ENCODE results near the gene HDAC4. TPM values are rescaled to one million over a fixed set of nuclear protein-coding genes. Genes with fewer than 3 reads are reported as not detected.
A peak's percentile ranks its signal among the peaks of the same experiment; 100 is the strongest.

Gene HDAC4
- total RNA-seq, 2 donors from 2014 or later = 49.8 to 71.7 TPM

DNA sequence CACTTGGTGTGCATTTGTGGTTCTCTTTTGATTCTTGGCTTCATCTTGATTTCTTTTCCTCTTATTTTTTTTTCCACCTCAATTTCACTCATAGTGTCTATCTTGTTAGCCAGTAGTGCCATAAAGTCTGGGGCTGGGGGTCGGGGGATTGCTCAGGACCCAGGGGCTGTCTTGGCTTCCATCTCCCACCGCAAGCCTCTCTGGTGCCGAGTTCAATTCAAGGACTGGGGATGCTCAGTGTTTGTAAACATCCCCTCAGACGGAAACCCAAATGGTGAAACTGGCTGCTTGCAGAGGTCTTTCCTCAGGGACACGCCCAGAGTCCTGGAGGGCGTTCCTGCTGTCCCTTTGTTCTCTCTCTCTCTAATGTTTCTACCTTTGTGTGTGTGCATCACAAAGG lies 379.6 kb downstream of the HDAC4 start:
- Mint-ChIP-seq H3K4me3 (no peak overlapping the region), H3K36me3 (ENCODE audit: insufficient read depth in 2 of 2) (no peaks in the 10 kb centered on the region), H3K4me1 (ENCODE audit: low read depth) (no peaks in the 10 kb centered on the region), H3K9me3 (no peaks in the 10 kb centered on the region), H3K27ac (peak overlapping the region; percentile 14), H3K27me3 (ENCODE audit: low read depth) (peaks cover 8% of the 10 kb centered on the region)
- ATAC-seq (replicated peaks in 1 of 2) (no peak), DNase-seq (no peak)

DNA sequence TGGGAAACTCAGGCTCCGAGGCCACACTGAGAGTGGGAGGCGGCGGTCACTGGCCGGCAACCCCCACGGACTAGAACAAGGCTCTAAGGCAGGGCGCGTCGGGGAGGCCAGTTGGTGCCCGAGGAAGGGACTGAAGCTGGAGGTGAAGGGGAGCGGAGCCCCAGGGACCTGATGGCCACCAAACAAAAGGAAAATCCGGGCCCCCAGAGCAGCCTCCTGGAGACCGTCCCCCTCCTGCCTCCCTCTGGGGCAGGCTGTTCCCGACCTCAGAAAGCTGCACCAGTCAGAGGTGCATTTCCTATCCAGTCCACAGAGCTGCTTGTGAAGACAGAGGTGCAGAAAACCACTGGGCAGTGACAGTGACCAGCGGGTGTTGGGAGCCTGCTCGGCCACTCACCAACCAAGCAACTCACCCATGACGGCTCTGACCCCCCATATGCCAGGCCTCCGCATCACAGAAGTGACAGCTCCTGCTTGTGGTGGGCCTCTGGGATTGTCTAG lies 380.2 kb downstream of the HDAC4 start:
- Mint-ChIP-seq H3K27ac (no peak overlapping the region), H3K4me1 (ENCODE audit: low read depth) (no peaks in the 10 kb centered on the region), H3K27me3 (ENCODE audit: low read depth) (peaks cover 8% of the 10 kb centered on the region), H3K4me3 (no peak overlapping the region), H3K36me3 (ENCODE audit: insufficient read depth in 2 of 2) (no peaks in the 10 kb centered on the region), H3K9me3 (no peaks in the 10 kb centered on the region)
- DNase-seq (no peak), ATAC-seq (replicated peaks in 1 of 2) (no peak)

DNA sequence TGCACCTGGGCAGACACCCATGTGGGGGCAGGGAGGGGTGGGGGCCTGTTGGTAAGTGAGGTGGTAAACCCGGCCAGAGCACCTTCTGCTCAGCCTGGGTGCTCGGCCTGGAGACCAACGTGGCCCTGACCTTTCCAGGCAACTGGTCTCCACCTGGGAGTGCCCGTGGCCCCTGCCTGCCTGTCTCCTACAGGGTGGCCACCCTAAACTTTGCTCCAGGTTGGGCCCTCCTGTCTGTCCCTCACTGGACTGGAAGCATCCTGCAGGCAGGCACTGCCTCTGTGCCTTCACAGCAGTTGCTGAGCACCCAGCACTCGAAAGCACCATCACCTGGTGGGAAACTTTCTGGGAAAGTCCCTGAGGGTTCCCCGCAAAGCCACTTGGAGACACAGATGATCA lies 381.6 kb downstream of the HDAC4 start:
- ATAC-seq (replicated peaks in 1 of 2) (no peak), DNase-seq (no peak)
- Mint-ChIP-seq H3K4me1 (ENCODE audit: low read depth) (no peaks in the 10 kb centered on the region), H3K27ac (no peak overlapping the region), H3K4me3 (no peak overlapping the region), H3K36me3 (ENCODE audit: insufficient read depth in 2 of 2) (no peaks in the 10 kb centered on the region), H3K9me3 (no peaks in the 10 kb centered on the region), H3K27me3 (ENCODE audit: low read depth) (peaks cover 8% of the 10 kb centered on the region)

DNA sequence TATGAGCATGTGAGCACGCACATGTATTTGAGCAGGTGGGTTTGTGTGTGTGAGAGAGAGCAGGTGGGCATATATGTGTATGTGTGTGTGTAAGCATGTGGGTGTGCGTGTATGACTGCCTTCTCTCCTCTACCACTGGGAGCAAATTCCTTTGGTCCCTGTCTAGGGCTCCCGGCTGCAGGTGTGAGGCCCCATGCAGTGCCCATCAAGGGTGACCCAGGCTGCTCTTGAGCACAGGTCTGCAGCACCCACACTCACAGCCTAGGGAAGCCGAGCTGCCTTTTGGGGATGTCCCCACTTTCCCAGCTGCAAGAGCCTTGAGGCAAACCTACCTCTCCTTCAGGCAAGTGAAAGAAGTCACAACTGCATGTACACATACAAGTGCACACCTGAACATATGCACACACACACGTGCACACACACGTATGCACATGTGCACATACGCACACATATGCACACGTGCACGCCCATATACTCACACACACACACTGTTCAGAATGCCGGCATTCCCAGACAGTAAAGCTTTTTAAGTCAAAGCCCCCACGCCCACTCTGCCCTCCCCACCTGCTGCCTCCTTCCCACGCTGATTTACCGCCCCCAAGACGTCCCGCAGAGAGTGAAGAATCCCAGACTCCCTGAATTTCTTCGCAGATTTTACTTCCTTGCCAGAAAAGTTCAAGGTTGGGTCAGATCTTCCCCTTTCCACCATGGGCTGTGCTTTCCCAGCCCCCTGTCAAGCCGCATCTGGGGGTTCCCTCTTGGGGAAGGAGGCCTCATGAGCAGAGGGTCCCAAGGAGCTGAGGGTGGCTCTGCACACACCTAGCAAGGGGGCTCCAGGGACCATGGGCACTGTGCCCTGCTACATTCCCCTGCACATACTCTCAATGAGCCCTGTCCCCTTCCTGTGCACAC lies 382.3 kb downstream of the HDAC4 start:
- ATAC-seq (replicated peaks in 1 of 2) (no peak), DNase-seq (no peak)
- H3K9me3 Mint-ChIP-seq = no peaks in the 10 kb centered on the region
- no peaks in the 10 kb centered on the region for H3K36me3 Mint-ChIP-seq (ENCODE audit: insufficient read depth in 2 of 2)
- H3K27ac Mint-ChIP-seq = no peak overlapping the region
- no peaks in the 10 kb centered on the region for H3K4me1 Mint-ChIP-seq (ENCODE audit: low read depth)
- peaks cover 8% of the 10 kb centered on the region for H3K27me3 Mint-ChIP-seq (ENCODE audit: low read depth)
- H3K4me3 Mint-ChIP-seq = no peak overlapping the region

DNA sequence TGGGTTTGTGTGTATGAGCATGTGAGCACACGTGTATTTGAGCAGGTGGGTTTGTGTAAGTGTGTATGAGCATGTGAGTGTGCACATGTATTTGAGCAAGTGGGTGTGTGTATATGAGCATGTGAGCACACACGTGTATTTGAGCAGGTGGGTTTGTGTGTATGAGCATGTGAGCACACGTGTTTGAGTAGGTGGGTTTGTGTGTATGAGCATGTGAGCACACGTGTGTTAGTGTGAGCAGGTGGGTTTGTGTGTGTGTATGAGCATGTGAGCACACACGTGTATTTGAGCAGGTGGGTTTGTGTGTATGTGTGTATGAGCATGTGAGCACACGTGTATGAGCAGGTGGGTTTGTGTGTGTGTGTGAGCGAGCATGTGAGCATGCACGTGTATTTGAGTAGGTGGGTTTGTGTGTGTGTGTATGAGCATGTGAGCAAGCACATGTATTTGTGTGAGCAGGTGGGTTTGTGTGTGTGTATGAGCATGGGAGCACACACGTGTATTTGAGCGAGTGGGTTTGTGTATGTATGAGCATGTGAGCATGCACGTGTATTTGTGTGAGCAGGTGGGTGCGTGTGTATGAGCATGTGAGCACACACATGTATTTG lies 383.2 kb downstream of the HDAC4 start:
- no peak overlapping the region for H3K27ac Mint-ChIP-seq
- no peaks in the 10 kb centered on the region for H3K36me3 Mint-ChIP-seq (ENCODE audit: insufficient read depth in 2 of 2)
- no peak overlapping the region for H3K4me3 Mint-ChIP-seq
- no peaks in the 10 kb centered on the region for H3K27me3 Mint-ChIP-seq (ENCODE audit: low read depth)
- H3K4me1 Mint-ChIP-seq (ENCODE audit: low read depth) = no peaks in the 10 kb centered on the region
- ATAC-seq (replicated peaks in 1 of 2) = no peak
- DNase-seq = no peak
- H3K9me3 Mint-ChIP-seq = no peaks in the 10 kb centered on the region

DNA sequence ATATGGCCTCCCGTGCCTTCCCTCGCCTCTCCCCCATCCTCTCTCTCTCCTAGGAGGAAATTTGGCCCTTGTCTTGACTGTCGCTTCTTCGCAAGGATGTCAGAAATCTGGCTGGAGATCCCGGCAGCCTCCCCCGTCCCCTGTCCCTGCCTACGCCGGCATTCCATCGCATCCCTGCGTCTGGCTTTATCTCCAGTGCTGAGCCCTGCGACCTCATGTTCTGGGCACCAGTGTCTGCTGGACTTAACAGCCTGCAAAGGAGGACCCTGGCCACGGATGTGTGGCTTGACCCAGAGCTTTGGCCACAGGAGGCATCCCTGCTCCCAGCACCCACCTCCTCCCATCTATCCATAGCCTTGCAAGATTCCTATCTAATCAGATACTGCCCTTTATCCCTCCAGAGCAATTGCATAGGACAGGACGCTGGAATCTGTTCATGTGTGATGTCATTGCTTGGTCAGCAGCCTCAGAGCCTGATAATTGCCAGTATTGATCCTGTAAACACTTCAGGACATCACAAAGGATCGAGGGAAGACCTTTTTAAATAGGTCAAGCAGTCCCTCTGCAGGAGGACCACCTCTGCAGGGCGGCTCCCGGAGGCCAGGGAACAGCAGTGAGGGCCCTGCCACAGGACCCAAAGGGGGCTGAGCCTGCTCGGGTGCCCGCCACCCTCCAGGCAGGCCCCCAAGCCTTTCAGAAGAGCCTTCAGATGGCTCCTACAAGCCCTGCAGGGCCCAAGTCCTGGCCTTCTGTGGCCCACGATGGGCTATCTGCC lies 384.7 kb downstream of the HDAC4 start:
- no peak overlapping the region for H3K4me3 Mint-ChIP-seq
- H3K36me3 Mint-ChIP-seq (ENCODE audit: insufficient read depth in 2 of 2) = no peaks in the 10 kb centered on the region
- H3K4me1 Mint-ChIP-seq (ENCODE audit: low read depth) = no peaks in the 10 kb centered on the region
- peaks cover 7% of the 10 kb centered on the region for H3K27me3 Mint-ChIP-seq (ENCODE audit: low read depth)
- H3K9me3 Mint-ChIP-seq = no peaks in the 10 kb centered on the region
- DNase-seq = no peak
- no peak for ATAC-seq (replicated peaks in 1 of 2)
- no peak overlapping the region for H3K27ac Mint-ChIP-seq

DNA sequence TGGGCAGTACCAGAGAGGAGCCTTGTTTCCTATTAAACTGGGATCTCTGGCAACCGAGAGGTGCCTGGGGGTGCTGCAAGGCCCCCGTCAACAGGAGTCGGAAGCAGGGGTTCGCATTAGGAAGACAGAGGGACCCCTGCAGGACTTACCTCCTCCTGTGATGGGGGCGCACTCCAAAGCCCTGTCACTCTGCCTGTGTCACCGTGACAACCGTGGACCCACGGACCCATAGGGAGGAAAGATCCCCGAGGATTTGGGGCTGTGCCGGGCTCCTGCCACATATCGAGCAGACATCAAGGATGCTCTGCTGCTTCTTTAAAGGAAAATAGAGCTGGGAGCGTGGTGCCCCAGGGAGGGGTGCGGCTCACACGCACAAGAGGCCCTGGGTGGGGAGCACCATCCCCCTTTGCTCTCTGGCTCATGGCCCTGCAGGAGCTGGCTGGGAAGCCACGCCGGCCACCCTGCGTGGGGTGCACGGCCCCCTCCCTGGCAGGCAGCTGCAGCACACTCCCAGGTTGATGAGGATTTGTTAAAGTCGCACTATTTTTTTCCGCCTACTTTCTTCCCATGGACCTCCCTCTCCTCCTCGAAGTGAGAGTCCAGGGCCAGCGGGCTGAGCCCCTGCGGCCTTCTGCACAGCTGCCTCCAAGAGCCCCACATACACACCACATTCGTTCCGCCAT lies 385.5 kb downstream of the HDAC4 start:
- Mint-ChIP-seq H3K36me3 (ENCODE audit: insufficient read depth in 2 of 2) (no peaks in the 10 kb centered on the region), H3K27me3 (ENCODE audit: low read depth) (peaks cover 7% of the 10 kb centered on the region), H3K27ac (no peak overlapping the region), H3K9me3 (no peaks in the 10 kb centered on the region), H3K4me1 (ENCODE audit: low read depth) (no peaks in the 10 kb centered on the region), H3K4me3 (no peak overlapping the region)
- DNase-seq = no peak
- no peak for ATAC-seq (replicated peaks in 1 of 2)

DNA sequence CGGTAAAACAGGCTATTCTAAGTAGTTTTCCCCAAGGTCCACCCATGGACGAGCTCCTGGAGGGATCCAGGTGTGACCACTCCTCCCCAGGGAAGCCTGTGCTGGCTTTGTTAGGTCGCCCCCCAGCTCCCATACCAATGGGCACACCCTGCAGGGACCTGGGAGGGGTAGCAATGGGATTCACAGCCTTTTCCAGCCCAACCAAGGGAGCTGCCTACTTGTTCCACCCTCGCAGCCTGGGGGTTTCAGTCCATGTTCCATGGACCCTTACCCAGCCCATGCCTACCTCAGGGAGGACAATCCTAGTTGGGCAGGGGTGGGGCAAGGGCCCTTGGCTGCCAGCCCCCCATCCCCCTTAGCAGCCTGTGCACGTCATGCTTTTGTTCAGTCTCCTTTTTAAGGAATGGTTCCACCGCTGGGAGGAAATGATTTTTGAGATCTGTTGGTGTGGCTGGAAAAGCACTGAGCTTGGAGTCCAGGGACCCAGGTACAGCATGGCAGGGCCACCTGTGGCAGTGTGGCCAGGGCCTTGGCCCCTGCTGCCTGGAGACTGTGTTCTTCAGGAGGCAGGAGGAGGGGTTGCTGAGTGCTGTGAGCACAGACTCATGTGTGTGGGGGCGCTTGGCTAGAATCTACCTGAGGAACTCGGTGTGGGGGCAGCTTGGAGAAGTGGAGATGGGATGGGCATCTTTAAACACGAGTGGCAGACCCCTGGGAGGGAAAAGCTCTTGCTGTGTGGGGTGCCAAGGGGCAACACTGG lies 386.2 kb downstream of the HDAC4 start:
- no peak for ATAC-seq (replicated peaks in 1 of 2)
- no peak for DNase-seq
- Mint-ChIP-seq H3K27ac (no peak overlapping the region), H3K9me3 (no peaks in the 10 kb centered on the region), H3K27me3 (ENCODE audit: low read depth) (peaks cover 9% of the 10 kb centered on the region), H3K36me3 (ENCODE audit: insufficient read depth in 2 of 2) (no peaks in the 10 kb centered on the region), H3K4me3 (no peak overlapping the region), H3K4me1 (ENCODE audit: low read depth) (no peaks in the 10 kb centered on the region)

DNA sequence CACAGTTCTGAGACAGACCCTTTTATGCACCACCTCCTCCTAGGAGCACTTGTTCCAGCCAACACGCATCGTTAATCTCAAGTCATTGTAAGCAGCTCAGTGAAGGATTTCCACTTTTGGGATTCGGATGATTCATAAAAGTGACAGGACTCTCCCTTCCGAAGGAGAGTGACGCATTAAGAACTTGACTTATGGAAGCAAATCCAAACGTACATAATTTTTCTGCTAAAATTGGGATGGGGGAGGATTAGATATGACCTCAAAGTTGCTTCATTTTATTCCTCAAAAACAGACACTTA lies 387.2 kb downstream of the HDAC4 start:
- no peak overlapping the region for H3K4me3 Mint-ChIP-seq
- H3K27me3 Mint-ChIP-seq (ENCODE audit: low read depth) = peaks cover 19% of the 10 kb centered on the region
- no peak for DNase-seq
- H3K4me1 Mint-ChIP-seq (ENCODE audit: low read depth) = no peaks in the 10 kb centered on the region
- no peaks in the 10 kb centered on the region for H3K9me3 Mint-ChIP-seq
- H3K36me3 Mint-ChIP-seq (ENCODE audit: insufficient read depth in 2 of 2) = no peaks in the 10 kb centered on the region
- no peak overlapping the region for H3K27ac Mint-ChIP-seq
- no peak for ATAC-seq (replicated peaks in 1 of 2)

DNA sequence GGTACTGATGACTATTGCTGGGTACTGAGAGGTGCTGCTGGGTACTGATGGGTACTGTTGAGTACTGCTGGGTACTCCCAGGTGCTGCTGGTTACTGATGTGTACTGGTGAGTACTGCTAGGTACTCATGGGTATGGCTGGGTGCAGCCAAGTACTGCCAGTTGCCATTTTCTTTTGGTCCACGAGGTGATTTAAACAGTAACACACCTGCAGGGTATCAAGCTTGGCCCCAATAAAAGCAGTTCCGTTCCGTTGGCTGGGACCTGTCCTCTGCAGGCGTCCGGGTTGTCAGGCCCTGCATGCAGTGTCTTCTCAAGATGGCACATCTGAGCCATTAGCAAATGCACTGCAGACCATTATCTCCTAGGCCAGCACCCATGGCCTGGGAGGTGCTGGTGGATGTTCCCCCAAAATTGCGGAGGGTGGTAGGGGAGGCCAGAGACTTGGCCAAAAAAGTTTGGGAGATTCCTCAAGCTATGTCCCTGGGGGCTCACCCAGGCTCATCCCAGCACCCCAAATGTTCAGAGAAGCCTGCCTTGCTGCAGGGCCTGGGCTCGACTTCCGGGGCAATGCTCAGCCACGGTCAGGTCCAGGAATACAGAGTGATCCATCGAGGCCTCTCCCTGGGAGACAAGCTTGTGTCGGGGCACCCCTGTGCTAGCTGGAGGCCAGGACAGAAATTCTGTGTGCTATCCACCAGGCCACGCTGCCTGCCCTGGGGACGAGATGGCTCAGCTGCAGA lies 387.7 kb downstream of the HDAC4 start:
- no peaks in the 10 kb centered on the region for H3K36me3 Mint-ChIP-seq (ENCODE audit: insufficient read depth in 2 of 2)
- H3K27ac Mint-ChIP-seq = no peak overlapping the region
- H3K9me3 Mint-ChIP-seq = no peaks in the 10 kb centered on the region
- DNase-seq (no peak), ATAC-seq (replicated peaks in 1 of 2) (no peak)
- no peak overlapping the region for H3K4me3 Mint-ChIP-seq
- H3K27me3 Mint-ChIP-seq (ENCODE audit: low read depth) = peaks cover 19% of the 10 kb centered on the region
- H3K4me1 Mint-ChIP-seq (ENCODE audit: low read depth) = no peaks in the 10 kb centered on the region

DNA sequence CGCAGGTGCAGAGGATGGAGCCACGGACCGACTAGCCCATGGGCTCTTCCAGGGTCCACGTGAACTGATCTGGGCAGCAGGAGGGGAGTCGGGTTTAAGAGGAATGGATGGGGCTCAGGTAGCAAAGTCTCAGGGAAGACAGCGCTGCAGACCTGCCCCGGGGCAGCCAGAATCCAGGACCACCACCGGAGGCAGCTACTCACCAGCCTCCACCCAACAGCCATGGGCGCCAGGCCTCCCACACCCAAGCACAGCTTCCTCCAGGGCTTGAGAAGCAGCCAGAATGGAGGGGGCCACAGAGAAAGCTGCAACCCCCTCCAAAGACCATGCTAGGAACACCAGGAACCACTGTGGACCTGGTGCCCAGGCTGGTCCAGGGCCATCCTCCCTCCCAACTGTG lies 388.6 kb downstream of the HDAC4 start:
- ATAC-seq (replicated peaks in 1 of 2) (no peak), DNase-seq (no peak)
- Mint-ChIP-seq H3K9me3 (no peaks in the 10 kb centered on the region), H3K27ac (no peak overlapping the region), H3K4me3 (no peak overlapping the region), H3K27me3 (ENCODE audit: low read depth) (peaks cover 22% of the 10 kb centered on the region), H3K4me1 (ENCODE audit: low read depth) (no peaks in the 10 kb centered on the region), H3K36me3 (ENCODE audit: insufficient read depth in 2 of 2) (no peaks in the 10 kb centered on the region)

DNA sequence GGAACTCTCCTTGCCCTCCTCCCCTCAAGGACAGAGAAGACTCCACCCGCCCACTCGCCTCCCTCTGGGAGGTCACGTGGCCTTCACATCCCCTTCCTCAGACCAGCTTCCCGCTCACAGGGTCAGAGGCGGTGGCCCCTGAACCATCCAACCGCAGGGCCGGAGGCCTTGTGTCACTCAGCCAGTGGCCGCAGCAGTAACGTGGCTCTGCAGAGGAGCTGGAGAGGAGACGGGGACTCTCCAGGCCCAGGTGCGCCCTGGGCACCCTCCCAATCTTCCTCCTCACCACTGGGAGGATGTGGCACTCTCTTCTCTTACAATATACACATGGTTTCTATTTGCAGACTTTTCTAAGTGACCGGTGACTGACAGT lies 391.2 kb downstream of the HDAC4 start:
- no peaks in the 10 kb centered on the region for H3K9me3 Mint-ChIP-seq
- H3K36me3 Mint-ChIP-seq (ENCODE audit: insufficient read depth in 2 of 2) = no peaks in the 10 kb centered on the region
- DNase-seq (no peak), ATAC-seq (replicated peaks in 1 of 2) (no peak)
- no peaks in the 10 kb centered on the region for H3K4me1 Mint-ChIP-seq (ENCODE audit: low read depth)
- peaks cover 36% of the 10 kb centered on the region for H3K27me3 Mint-ChIP-seq (ENCODE audit: low read depth)
- no peak overlapping the region for H3K27ac Mint-ChIP-seq
- H3K4me3 Mint-ChIP-seq = no peak overlapping the region

Data from activated T-cell treated with anti-CD3 and anti-CD28 coated beads, Interleukin-2, amount 50 U/mL, for 72 hours (primary cell).